Measurements from ENCODE around the gene ABCA13.

Gene ABCA13

GRCh38 chr7:48537561-48537960 is 366.3 kb downstream of the ABCA13 start:
- no peaks in the 10 kb centered on the region for H3K4me1 ChIP-seq (ENCODE audit: control insufficient read depth, insufficient read depth, low read length)
- H3K4me3 ChIP-seq (ENCODE audit: low read length) = no peak overlapping the region
- DNase-seq (ENCODE audit: low read depth, low spot score) = no peak
- no peak overlapping the region for H3K27ac ChIP-seq (ENCODE audit: low read length)
- H3K27me3 ChIP-seq (ENCODE audit: control insufficient read depth, insufficient read depth, low read length) = no peaks in the 10 kb centered on the region
- no CpG with 5 or more reads among the region's 2 CpGs for WGBS (ENCODE audit: insufficient coverage, insufficient read length)
- peaks cover 5% of the 10 kb centered on the region for H3K9me3 ChIP-seq (ENCODE audit: control insufficient read depth, insufficient read depth, low read length)
- H3K36me3 ChIP-seq (ENCODE audit: control insufficient read depth, insufficient read depth, low read length) = no peaks in the 10 kb centered on the region

GRCh38 chr7:48540746-48541145 is 369.5 kb downstream of the ABCA13 start:
- Histone ChIP-seq H3K27me3 (ENCODE audit: control insufficient read depth, insufficient read depth, low read length) (no peaks in the 10 kb centered on the region), H3K4me1 (ENCODE audit: control insufficient read depth, insufficient read depth, low read length) (no peaks in the 10 kb centered on the region), H3K4me3 (ENCODE audit: low read length) (no peak overlapping the region), H3K9me3 (ENCODE audit: control insufficient read depth, insufficient read depth, low read length) (peaks cover 4% of the 10 kb centered on the region), H3K27ac (ENCODE audit: low read length) (no peak overlapping the region), H3K36me3 (ENCODE audit: control insufficient read depth, insufficient read depth, low read length) (no peaks in the 10 kb centered on the region)
- DNase-seq (ENCODE audit: low read depth, low spot score) = no peak
- WGBS (ENCODE audit: insufficient coverage, insufficient read length) = no CpG with 5 or more reads among the region's 1 CpG

- WGBS (ENCODE audit: insufficient coverage, insufficient read length) = no CpG with 5 or more reads among the region's 2 CpGs
- Histone ChIP-seq H3K4me3 (ENCODE audit: low read length) (no peak overlapping the region), H3K4me1 (ENCODE audit: control insufficient read depth, insufficient read depth, low read length) (no peaks in the 10 kb centered on the region), H3K27ac (ENCODE audit: low read length) (no peak overlapping the region), H3K36me3 (ENCODE audit: control insufficient read depth, insufficient read depth, low read length) (no peaks in the 10 kb centered on the region), H3K27me3 (ENCODE audit: control insufficient read depth, insufficient read depth, low read length) (no peaks in the 10 kb centered on the region), H3K9me3 (ENCODE audit: control insufficient read depth, insufficient read depth, low read length) (no peaks in the 10 kb centered on the region)
- DNase-seq (ENCODE audit: low read depth, low spot score) = no peak
Measured at GRCh38 chr7:48548667-48549066, 377.4 kb downstream of the ABCA13 start.

GRCh38 chr7:48551652-48552051 is 380.4 kb downstream of the ABCA13 start:
- no peak overlapping the region for H3K4me3 ChIP-seq (ENCODE audit: low read length)
- H3K27me3 ChIP-seq (ENCODE audit: control insufficient read depth, insufficient read depth, low read length) = no peaks in the 10 kb centered on the region
- no peaks in the 10 kb centered on the region for H3K9me3 ChIP-seq (ENCODE audit: control insufficient read depth, insufficient read depth, low read length)
- H3K36me3 ChIP-seq (ENCODE audit: control insufficient read depth, insufficient read depth, low read length) = no peaks in the 10 kb centered on the region
- DNase-seq (ENCODE audit: low read depth, low spot score) = no peak
- no peak overlapping the region for H3K27ac ChIP-seq (ENCODE audit: low read length)
- H3K4me1 ChIP-seq (ENCODE audit: control insufficient read depth, insufficient read depth, low read length) = no peaks in the 10 kb centered on the region

- Histone ChIP-seq H3K9me3 (ENCODE audit: control insufficient read depth, insufficient read depth, low read length) (no peaks in the 10 kb centered on the region), H3K27me3 (ENCODE audit: control insufficient read depth, insufficient read depth, low read length) (no peaks in the 10 kb centered on the region), H3K4me1 (ENCODE audit: control insufficient read depth, insufficient read depth, low read length) (no peaks in the 10 kb centered on the region), H3K36me3 (ENCODE audit: control insufficient read depth, insufficient read depth, low read length) (no peaks in the 10 kb centered on the region), H3K4me3 (ENCODE audit: low read length) (no peak overlapping the region), H3K27ac (ENCODE audit: low read length) (no peak overlapping the region)
- WGBS (ENCODE audit: insufficient coverage, insufficient read length) = no CpG with 5 or more reads among the region's 1 CpG
- DNase-seq (ENCODE audit: low read depth, low spot score) = no peak
Measured at GRCh38 chr7:48563334-48563733, 392.1 kb downstream of the ABCA13 start.

- no peaks in the 10 kb centered on the region for H3K36me3 ChIP-seq (ENCODE audit: control insufficient read depth, insufficient read depth, low read length)
- no peaks in the 10 kb centered on the region for H3K9me3 ChIP-seq (ENCODE audit: control insufficient read depth, insufficient read depth, low read length)
- H3K27me3 ChIP-seq (ENCODE audit: control insufficient read depth, insufficient read depth, low read length) = no peaks in the 10 kb centered on the region
- no peak for DNase-seq (ENCODE audit: low read depth, low spot score)
- H3K4me1 ChIP-seq (ENCODE audit: control insufficient read depth, insufficient read depth, low read length) = no peaks in the 10 kb centered on the region
- no peak overlapping the region for H3K27ac ChIP-seq (ENCODE audit: low read length)
- WGBS (ENCODE audit: insufficient coverage, insufficient read length) = no CpG with 5 or more reads among the region's 2 CpGs
- H3K4me3 ChIP-seq (ENCODE audit: low read length) = no peak overlapping the region
Measured at GRCh38 chr7:48575516-48575915, 404.3 kb downstream of the ABCA13 start.

- Histone ChIP-seq H3K27me3 (ENCODE audit: control insufficient read depth, insufficient read depth, low read length) (no peaks in the 10 kb centered on the region), H3K27ac (ENCODE audit: low read length) (no peak overlapping the region), H3K36me3 (ENCODE audit: control insufficient read depth, insufficient read depth, low read length) (no peaks in the 10 kb centered on the region), H3K4me3 (ENCODE audit: low read length) (no peak overlapping the region), H3K9me3 (ENCODE audit: control insufficient read depth, insufficient read depth, low read length) (no peaks in the 10 kb centered on the region), H3K4me1 (ENCODE audit: control insufficient read depth, insufficient read depth, low read length) (no peaks in the 10 kb centered on the region)
- no peak for DNase-seq (ENCODE audit: low read depth, low spot score)
Measured at GRCh38 chr7:48587475-48587874, 416.2 kb downstream of the ABCA13 start.

- Histone ChIP-seq H3K9me3 (ENCODE audit: control insufficient read depth, insufficient read depth, low read length) (no peaks in the 10 kb centered on the region), H3K36me3 (ENCODE audit: control insufficient read depth, insufficient read depth, low read length) (no peaks in the 10 kb centered on the region), H3K4me3 (ENCODE audit: low read length) (no peak overlapping the region), H3K27ac (ENCODE audit: low read length) (no peak overlapping the region), H3K4me1 (ENCODE audit: control insufficient read depth, insufficient read depth, low read length) (no peaks in the 10 kb centered on the region), H3K27me3 (ENCODE audit: control insufficient read depth, insufficient read depth, low read length) (no peaks in the 10 kb centered on the region)
- no peak for DNase-seq (ENCODE audit: low read depth, low spot score)
- no CpG with 5 or more reads among the region's 2 CpGs for WGBS (ENCODE audit: insufficient coverage, insufficient read length)
Measured at GRCh38 chr7:48594349-48594748, 423.1 kb downstream of the ABCA13 start.

- H3K9me3 ChIP-seq (ENCODE audit: control insufficient read depth, insufficient read depth, low read length) = no peaks in the 10 kb centered on the region
- no peak for DNase-seq (ENCODE audit: low read depth, low spot score)
- H3K4me1 ChIP-seq (ENCODE audit: control insufficient read depth, insufficient read depth, low read length) = no peaks in the 10 kb centered on the region
- no peak overlapping the region for H3K27ac ChIP-seq (ENCODE audit: low read length)
- H3K36me3 ChIP-seq (ENCODE audit: control insufficient read depth, insufficient read depth, low read length) = no peaks in the 10 kb centered on the region
- H3K4me3 ChIP-seq (ENCODE audit: low read length) = no peak overlapping the region
- WGBS (ENCODE audit: insufficient coverage, insufficient read length) = no CpG with 5 or more reads among the region's 5 CpGs
- H3K27me3 ChIP-seq (ENCODE audit: control insufficient read depth, insufficient read depth, low read length) = no peaks in the 10 kb centered on the region
Measured at GRCh38 chr7:48595756-48596155, 424.5 kb downstream of the ABCA13 start.

GRCh38 chr7:48610705-48611104 is 439.4 kb downstream of the ABCA13 start:
- Histone ChIP-seq H3K36me3 (ENCODE audit: control insufficient read depth, insufficient read depth, low read length) (no peaks in the 10 kb centered on the region), H3K27ac (ENCODE audit: low read length) (no peak overlapping the region), H3K4me1 (ENCODE audit: control insufficient read depth, insufficient read depth, low read length) (peaks cover 1% of the 10 kb centered on the region; the same call in 1 of the 2 replicates), H3K27me3 (ENCODE audit: control insufficient read depth, insufficient read depth, low read length) (no peaks in the 10 kb centered on the region), H3K4me3 (ENCODE audit: low read length) (no peak overlapping the region), H3K9me3 (ENCODE audit: control insufficient read depth, insufficient read depth, low read length) (no peaks in the 10 kb centered on the region)
- no peak for DNase-seq (ENCODE audit: low read depth, low spot score)
- no CpG with 5 or more reads among the region's 2 CpGs for WGBS (ENCODE audit: insufficient coverage, insufficient read length)

GRCh38 chr7:48611993-48612392 is 440.7 kb downstream of the ABCA13 start:
- Histone ChIP-seq H3K36me3 (ENCODE audit: control insufficient read depth, insufficient read depth, low read length) (no peaks in the 10 kb centered on the region), H3K9me3 (ENCODE audit: control insufficient read depth, insufficient read depth, low read length) (no peaks in the 10 kb centered on the region), H3K27me3 (ENCODE audit: control insufficient read depth, insufficient read depth, low read length) (no peaks in the 10 kb centered on the region), H3K4me1 (ENCODE audit: control insufficient read depth, insufficient read depth, low read length) (peaks cover 1% of the 10 kb centered on the region; the same call in 1 of the 2 replicates), H3K4me3 (ENCODE audit: low read length) (no peak overlapping the region), H3K27ac (ENCODE audit: low read length) (no peak overlapping the region)
- no peak for DNase-seq (ENCODE audit: low read depth, low spot score)
- no CpG with 5 or more reads among the region's 3 CpGs for WGBS (ENCODE audit: insufficient coverage, insufficient read length)
